ENCODE results near the gene RUFY4. TPM values are rescaled to one million over a fixed set of nuclear protein-coding genes. Genes with fewer than 3 reads are reported as not detected.

RUFY4 gene
- total RNA-seq, 1 experiment from 2014 or later, result not detected

DNA sequence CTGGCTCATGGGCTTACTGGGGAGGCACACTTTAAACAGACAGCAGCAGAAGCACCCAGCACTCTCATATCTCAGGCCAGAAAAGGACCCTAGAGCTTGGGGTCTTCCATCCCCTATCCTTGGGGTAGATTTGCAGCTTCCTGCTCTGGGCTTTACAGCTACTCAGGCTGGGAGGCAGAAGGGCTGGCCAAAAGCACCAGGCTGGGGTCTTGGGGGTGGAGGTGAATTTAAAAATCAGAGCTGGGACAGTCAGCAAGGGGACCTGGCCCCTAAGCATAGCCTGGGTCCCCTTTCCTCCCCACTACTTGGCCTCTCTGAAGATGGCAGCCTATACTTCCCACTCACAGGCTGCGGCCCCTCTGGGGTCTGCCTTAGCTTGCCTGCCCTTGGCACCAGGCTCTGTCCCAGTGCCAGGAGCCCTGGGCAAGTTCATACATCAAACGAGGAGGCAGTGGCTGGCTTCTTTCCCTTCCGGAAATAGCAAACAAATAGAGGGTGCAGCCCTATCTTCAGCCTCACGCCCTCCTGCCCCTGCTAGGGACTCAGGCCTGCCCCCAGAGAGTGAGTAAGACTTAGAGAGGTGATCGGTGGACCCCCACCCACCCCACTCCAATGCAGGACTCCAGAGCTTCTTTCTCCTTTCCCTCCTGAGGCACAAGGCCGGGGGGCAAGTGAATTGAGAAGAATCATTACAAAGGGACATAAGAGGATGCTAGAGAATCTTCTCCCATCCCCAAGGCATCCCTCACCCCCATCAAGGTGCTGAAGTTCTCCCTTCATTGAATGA, 40.3 kb upstream of the RUFY4 start:
- intact Hi-C loops (cut with micrococcal nuclease; ENCODE audit: unreplicated experiment) (no loop called here), in situ Hi-C loops (cut with HindIII; ENCODE audit: low pct_unique_long_range_greater_than_20kb, low sequenced_read_pairs) (no loop called here)
- H3K27ac ChIP-seq (ENCODE audit: low read length), result no peak overlapping the region
- BruUV-seq (replicated peaks), result no TSS peak
- H3K9me3 ChIP-seq (ENCODE audit: control insufficient read depth, insufficient read depth, low read depth, low read length), result no peaks in the 10 kb centered on the region
- TF ChIP-seq TCF7L2 (IDR thresholded peaks at IDR 0.05; ENCODE audit: low read depth, low read length), result no peak
- TF ChIP-seq POLR2AphosphoS5 (IDR thresholded peaks at IDR 0.05; ENCODE audit: low read depth, low read length), result no peak
- TF ChIP-seq, protein P1, sequence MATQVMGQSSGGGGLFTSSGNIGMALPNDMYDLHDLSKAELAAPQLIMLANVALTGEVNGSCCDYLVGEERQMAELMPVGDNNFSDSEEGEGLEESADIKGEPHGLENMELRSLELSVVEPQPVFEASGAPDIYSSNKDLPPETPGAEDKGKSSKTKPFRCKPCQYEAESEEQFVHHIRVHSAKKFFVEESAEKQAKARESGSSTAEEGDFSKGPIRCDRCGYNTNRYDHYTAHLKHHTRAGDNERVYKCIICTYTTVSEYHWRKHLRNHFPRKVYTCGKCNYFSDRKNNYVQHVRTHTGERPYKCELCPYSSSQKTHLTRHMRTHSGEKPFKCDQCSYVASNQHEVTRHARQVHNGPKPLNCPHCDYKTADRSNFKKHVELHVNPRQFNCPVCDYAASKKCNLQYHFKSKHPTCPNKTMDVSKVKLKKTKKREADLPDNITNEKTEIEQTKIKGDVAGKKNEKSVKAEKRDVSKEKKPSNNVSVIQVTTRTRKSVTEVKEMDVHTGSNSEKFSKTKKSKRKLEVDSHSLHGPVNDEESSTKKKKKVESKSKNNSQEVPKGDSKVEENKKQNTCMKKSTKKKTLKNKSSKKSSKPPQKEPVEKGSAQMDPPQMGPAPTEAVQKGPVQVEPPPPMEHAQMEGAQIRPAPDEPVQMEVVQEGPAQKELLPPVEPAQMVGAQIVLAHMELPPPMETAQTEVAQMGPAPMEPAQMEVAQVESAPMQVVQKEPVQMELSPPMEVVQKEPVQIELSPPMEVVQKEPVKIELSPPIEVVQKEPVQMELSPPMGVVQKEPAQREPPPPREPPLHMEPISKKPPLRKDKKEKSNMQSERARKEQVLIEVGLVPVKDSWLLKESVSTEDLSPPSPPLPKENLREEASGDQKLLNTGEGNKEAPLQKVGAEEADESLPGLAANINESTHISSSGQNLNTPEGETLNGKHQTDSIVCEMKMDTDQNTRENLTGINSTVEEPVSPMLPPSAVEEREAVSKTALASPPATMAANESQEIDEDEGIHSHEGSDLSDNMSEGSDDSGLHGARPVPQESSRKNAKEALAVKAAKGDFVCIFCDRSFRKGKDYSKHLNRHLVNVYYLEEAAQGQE (IDR thresholded peaks at IDR 0.05; ENCODE audit: insufficient read depth in 1 of 2, low read depth in 2 of 2, low read length in 1 of 2), result no peak
- TF ChIP-seq, protein P2, sequence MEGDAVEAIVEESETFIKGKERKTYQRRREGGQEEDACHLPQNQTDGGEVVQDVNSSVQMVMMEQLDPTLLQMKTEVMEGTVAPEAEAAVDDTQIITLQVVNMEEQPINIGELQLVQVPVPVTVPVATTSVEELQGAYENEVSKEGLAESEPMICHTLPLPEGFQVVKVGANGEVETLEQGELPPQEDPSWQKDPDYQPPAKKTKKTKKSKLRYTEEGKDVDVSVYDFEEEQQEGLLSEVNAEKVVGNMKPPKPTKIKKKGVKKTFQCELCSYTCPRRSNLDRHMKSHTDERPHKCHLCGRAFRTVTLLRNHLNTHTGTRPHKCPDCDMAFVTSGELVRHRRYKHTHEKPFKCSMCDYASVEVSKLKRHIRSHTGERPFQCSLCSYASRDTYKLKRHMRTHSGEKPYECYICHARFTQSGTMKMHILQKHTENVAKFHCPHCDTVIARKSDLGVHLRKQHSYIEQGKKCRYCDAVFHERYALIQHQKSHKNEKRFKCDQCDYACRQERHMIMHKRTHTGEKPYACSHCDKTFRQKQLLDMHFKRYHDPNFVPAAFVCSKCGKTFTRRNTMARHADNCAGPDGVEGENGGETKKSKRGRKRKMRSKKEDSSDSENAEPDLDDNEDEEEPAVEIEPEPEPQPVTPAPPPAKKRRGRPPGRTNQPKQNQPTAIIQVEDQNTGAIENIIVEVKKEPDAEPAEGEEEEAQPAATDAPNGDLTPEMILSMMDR (IDR thresholded peaks at IDR 0.05), result no peak
- no peak for TF ChIP-seq SIN3A (IDR thresholded peaks at IDR 0.05; ENCODE audit: borderline replicate concordance, insufficient read depth, low read depth, low read length)
- ATAC-seq, result no peak
- H3K36me3 ChIP-seq (ENCODE audit: control insufficient read depth, insufficient read depth, low read length), result no peaks in the 10 kb centered on the region
- no peak for DNase-seq (ENCODE audit: low read depth, low spot score)
- no peaks in the 10 kb centered on the region for H3K27me3 ChIP-seq (ENCODE audit: control insufficient read depth, insufficient read depth, low read length)
- no peaks in the 10 kb centered on the region for H3K4me1 ChIP-seq (ENCODE audit: control insufficient read depth, insufficient read depth, low read length)
- CTCF ChIA-PET, result no interaction called here
- POLR2A ChIA-PET, result no interaction called here
- no peak overlapping the region for H3K4me3 ChIP-seq (ENCODE audit: low read depth in 2 of 2, low read length in 2 of 2)

DNA sequence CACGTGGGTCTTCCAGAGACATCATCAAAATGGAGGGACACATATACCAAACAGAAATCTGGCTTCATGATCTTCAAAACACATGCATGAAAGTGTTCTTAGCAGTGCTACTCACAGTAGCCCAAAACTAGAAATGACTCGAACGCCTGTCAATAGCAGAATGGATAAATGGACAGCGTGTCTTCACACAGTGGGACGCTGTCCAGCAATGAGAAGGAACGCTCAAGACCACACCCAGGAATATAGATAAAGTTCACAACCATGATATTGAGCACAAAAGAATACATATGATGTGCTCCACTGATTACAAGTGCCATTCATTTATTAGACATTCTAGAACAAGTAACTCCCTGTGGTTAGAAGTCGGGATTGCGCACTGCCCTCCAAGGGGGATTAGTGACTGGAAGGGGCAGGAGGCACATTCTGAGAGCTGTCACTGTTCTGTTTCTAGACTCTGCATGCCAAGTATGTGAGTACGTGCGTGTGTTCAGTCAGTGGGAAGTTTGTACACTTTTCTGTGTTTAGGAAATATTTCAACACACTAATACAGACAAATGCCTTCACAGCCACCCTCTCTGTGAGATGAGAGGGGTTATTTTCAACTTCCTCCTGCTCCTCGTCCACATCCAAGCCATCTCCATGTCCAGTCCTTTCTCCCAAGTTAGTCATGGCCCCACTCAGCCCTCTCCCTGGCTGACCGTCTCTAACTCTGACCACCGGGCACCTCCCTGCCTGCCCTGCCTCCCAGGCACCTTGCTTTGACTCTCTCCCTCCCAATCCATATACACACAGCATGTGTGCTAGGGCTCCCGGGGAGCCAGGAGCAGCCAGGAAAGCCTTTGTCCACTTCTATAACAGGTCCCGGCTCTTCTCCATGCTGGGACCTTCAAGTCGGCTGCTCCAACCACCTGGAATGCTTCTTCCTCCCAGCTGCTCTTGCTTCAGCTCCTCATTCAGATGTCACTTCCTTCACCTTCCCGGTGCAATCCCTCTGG, 39.4 kb upstream of the RUFY4 start:
- no peak for TF ChIP-seq TCF7L2 (IDR thresholded peaks at IDR 0.05; ENCODE audit: low read depth, low read length)
- TF ChIP-seq, protein P1 (IDR thresholded peaks at IDR 0.05; ENCODE audit: insufficient read depth in 1 of 2, low read depth in 2 of 2, low read length in 1 of 2), result no peak
- TF ChIP-seq POLR2AphosphoS5 (IDR thresholded peaks at IDR 0.05; ENCODE audit: low read depth, low read length), result no peak
- TF ChIP-seq, protein P2 (IDR thresholded peaks at IDR 0.05), result no peak
- TF ChIP-seq SIN3A (IDR thresholded peaks at IDR 0.05; ENCODE audit: borderline replicate concordance, insufficient read depth, low read depth, low read length), result no peak
- no peak overlapping the region for H3K4me3 ChIP-seq (ENCODE audit: low read depth in 2 of 2, low read length in 2 of 2)
- no TSS peak for BruUV-seq (replicated peaks)
- H3K27me3 ChIP-seq (ENCODE audit: control insufficient read depth, insufficient read depth, low read length), result no peaks in the 10 kb centered on the region
- H3K27ac ChIP-seq (ENCODE audit: low read length), result no peak overlapping the region
- H3K4me1 ChIP-seq (ENCODE audit: control insufficient read depth, insufficient read depth, low read length), result no peaks in the 10 kb centered on the region
- ChIA-PET POLR2A (no interaction called here), CTCF (interaction anchor here (0.6 kb wide), 1 partner anchor 86 kb away, joined by 3 read pairs; no protein-coding TSS in a partner anchor)
- intact Hi-C loops (cut with micrococcal nuclease; ENCODE audit: unreplicated experiment), result loop anchor here (5.0 kb wide), 1 partner anchor 242 kb away; no protein-coding TSS in a partner anchor
- no peaks in the 10 kb centered on the region for H3K9me3 ChIP-seq (ENCODE audit: control insufficient read depth, insufficient read depth, low read depth, low read length)
- DNase-seq (ENCODE audit: low read depth, low spot score), result no peak
- in situ Hi-C loops (cut with HindIII; ENCODE audit: low pct_unique_long_range_greater_than_20kb, low sequenced_read_pairs), result no loop called here
- no peaks in the 10 kb centered on the region for H3K36me3 ChIP-seq (ENCODE audit: control insufficient read depth, insufficient read depth, low read length)
- no peak for ATAC-seq

All from Panc1 (cell line).